Measurements from ENCODE around the gene PPARG. TPM values are rescaled to one million over a fixed set of nuclear protein-coding genes. Genes with fewer than 3 reads are reported as not detected.

The PPARG gene
- total and polyA plus RNA-seq, 2 of the 13 experiments (the other 11 are each of a cell fraction or from before 2014, with no cell fraction given): 13.9 to 58.3 TPM

DNA sequence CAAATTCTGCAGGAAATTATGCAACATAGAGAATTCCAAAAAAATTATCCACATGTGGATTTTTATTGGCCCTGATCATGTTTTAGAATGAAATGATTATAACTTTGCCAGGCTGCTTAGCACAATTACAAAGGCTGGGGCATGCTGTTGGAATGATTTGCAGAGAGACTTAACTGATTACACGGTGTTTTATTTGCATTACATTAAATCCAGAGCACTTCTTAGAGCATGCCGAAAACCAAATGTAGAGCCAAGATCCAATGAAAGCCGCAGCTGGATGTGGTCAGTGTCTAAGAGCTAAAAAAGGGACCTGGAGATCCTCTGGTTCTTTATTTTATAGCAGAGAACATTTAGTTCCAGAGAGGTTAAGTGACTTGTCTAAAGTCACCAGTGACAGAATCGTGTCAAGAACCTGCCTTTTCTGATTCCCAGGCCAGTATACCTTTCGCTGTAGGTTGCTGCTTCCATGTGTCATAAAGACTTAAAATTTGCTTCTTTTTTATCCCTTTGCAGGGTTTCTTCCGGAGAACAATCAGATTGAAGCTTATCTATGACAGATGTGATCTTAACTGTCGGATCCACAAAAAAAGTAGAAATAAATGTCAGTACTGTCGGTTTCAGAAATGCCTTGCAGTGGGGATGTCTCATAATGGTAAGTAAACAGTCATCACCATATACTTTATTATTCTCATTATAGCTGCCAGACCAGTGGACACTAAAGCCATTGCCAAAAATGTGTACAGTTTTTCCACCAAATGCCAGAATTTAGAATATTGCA is 103.4 kb downstream of the PPARG start:
- Histone ChIP-seq H2AFZ (ENCODE audit: low read length) (no peak overlapping the region), H3K36me3 (replicated peaks in 1 of 2; ENCODE audit: control insufficient read depth in 1 of 2, insufficient read depth in 2 of 2, low read length in 2 of 2) (peaks cover 1 to 14% of the 10 kb centered on the region in 2 experiments), H3K27me3 (ENCODE audit: control insufficient read depth in 1 of 2, insufficient read depth in 2 of 2, low read length in 2 of 2) (no peaks in the 10 kb centered on the region), H3K27ac (ENCODE audit: extremely low read length, insufficient read depth, low read length) (no peak overlapping the region), H3K4me2 (ENCODE audit: low read depth, low read length) (no peak overlapping the region), H3K9ac (ENCODE audit: insufficient read depth, low read depth, low read length) (no peak overlapping the region), H3K9me3 (ENCODE audit: low read length) (no peaks in the 10 kb centered on the region), H3K4me3 (replicated peaks in 1 of 3; ENCODE audit: insufficient read depth in 1 of 3, low read depth in 2 of 3, low read length in 3 of 3) (no peak overlapping the region), H3K4me1 (ENCODE audit: insufficient read depth, low read length) (no peaks in the 10 kb centered on the region), H3K79me2 (ENCODE audit: insufficient read depth, low read length) (no peaks in the 10 kb centered on the region), H4K20me1 (ENCODE audit: insufficient read depth, low read length) (no peaks in the 10 kb centered on the region)
- FAIRE-seq (no peak), DNase-seq (ENCODE audit: low spot score) (no peak), ATAC-seq (no peak)
- CTCF ChIA-PET (ENCODE audit: low intra/inter-chr PET ratio, low total read pairs): no interaction called here
- intact Hi-C loops (cut with micrococcal nuclease; ENCODE audit: unreplicated experiment) (no loop called here), in situ Hi-C loops (cut with HindIII; ENCODE audit: extremely low pct_ligation_motif_present, low pct_unique_long_range_greater_than_20kb) (no loop called here)
- POLR2A ChIA-PET: no interaction called here
- TF ChIP-seq FOXA3 (CRISPR knock-in tag; IDR thresholded peaks at IDR 0.05) (no peak), ZNF232 (CRISPR knock-in tag; IDR thresholded peaks at IDR 0.05; ENCODE audit: borderline replicate concordance) (no peak), JUN (CRISPR knock-in tag; IDR thresholded peaks at IDR 0.05) (no peak), DMAP1 (CRISPR knock-in tag; IDR thresholded peaks at IDR 0.05) (no peak), ZNF329 (CRISPR knock-in tag; IDR thresholded peaks at IDR 0.05; ENCODE audit: low read depth) (no peak), ZIK1 (CRISPR knock-in tag; IDR thresholded peaks at IDR 0.05; ENCODE audit: borderline replicate concordance, low read depth) (no peak), ZNF430 (CRISPR knock-in tag; IDR thresholded peaks at IDR 0.05) (no peak), ATF1 (CRISPR knock-in tag; IDR thresholded peaks at IDR 0.05) (no peak), TAF15 (IDR thresholded peaks at IDR 0.05; ENCODE audit: low read depth, low read length, poor library complexity, severe bottlenecking) (no peak), ZFP37 (CRISPR knock-in tag; IDR thresholded peaks at IDR 0.05; ENCODE audit: borderline replicate concordance) (no peak), RBFOX2 (IDR thresholded peaks at IDR 0.05; ENCODE audit: low read depth, low read length) (no peak)
- TF ChIP-seq, protein P1, sequence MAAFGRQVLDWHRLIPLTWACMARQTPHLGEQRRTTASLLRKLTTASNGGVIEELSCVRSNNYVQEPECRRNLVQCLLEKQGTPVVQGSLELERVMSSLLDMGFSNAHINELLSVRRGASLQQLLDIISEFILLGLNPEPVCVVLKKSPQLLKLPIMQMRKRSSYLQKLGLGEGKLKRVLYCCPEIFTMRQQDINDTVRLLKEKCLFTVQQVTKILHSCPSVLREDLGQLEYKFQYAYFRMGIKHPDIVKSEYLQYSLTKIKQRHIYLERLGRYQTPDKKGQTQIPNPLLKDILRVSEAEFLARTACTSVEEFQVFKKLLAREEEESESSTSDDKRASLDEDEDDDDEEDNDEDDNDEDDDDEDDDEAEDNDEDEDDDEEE (CRISPR knock-in tag; IDR thresholded peaks at IDR 0.05): no peak
- TF ChIP-seq, protein P2, sequence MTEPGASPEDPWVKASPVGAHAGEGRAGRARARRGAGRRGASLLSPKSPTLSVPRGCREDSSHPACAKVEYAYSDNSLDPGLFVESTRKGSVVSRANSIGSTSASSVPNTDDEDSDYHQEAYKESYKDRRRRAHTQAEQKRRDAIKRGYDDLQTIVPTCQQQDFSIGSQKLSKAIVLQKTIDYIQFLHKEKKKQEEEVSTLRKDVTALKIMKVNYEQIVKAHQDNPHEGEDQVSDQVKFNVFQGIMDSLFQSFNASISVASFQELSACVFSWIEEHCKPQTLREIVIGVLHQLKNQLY (CRISPR knock-in tag; IDR thresholded peaks at IDR 0.05): no peak
- TF ChIP-seq, protein P3, sequence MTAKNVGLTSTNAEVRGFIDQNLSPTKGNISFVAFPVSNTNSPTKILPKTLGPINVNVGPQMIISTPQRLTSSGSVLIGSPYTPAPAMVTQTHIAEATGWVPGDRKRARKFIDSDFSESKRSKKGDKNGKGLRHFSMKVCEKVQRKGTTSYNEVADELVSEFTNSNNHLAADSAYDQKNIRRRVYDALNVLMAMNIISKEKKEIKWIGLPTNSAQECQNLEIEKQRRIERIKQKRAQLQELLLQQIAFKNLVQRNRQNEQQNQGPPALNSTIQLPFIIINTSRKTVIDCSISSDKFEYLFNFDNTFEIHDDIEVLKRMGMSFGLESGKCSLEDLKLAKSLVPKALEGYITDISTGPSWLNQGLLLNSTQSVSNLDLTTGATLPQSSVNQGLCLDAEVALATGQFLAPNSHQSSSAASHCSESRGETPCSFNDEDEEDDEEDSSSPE (CRISPR knock-in tag; IDR thresholded peaks at IDR 0.05): no peak
- TF ChIP-seq, protein P4, sequence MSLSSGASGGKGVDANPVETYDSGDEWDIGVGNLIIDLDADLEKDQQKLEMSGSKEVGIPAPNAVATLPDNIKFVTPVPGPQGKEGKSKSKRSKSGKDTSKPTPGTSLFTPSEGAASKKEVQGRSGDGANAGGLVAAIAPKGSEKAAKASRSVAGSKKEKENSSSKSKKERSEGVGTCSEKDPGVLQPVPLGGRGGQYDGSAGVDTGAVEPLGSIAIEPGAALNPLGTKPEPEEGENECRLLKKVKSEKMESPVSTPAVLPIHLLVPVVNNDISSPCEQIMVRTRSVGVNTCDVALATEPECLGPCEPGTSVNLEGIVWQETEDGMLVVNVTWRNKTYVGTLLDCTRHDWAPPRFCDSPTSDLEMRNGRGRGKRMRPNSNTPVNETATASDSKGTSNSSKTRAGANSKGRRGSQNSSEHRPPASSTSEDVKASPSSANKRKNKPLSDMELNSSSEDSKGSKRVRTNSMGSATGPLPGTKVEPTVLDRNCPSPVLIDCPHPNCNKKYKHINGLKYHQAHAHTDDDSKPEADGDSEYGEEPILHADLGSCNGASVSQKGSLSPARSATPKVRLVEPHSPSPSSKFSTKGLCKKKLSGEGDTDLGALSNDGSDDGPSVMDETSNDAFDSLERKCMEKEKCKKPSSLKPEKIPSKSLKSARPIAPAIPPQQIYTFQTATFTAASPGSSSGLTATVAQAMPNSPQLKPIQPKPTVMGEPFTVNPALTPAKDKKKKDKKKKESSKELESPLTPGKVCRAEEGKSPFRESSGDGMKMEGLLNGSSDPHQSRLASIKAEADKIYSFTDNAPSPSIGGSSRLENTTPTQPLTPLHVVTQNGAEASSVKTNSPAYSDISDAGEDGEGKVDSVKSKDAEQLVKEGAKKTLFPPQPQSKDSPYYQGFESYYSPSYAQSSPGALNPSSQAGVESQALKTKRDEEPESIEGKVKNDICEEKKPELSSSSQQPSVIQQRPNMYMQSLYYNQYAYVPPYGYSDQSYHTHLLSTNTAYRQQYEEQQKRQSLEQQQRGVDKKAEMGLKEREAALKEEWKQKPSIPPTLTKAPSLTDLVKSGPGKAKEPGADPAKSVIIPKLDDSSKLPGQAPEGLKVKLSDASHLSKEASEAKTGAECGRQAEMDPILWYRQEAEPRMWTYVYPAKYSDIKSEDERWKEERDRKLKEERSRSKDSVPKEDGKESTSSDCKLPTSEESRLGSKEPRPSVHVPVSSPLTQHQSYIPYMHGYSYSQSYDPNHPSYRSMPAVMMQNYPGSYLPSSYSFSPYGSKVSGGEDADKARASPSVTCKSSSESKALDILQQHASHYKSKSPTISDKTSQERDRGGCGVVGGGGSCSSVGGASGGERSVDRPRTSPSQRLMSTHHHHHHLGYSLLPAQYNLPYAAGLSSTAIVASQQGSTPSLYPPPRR (CRISPR knock-in tag; IDR thresholded peaks at IDR 0.05; ENCODE audit: borderline replicate concordance): no peak
- no TSS peak for BruUV-seq (replicated peaks)
- WGBS (ENCODE audit: low lambda C conversion rate): 96% methylated on average over 8 of the region's 8 CpGs

Measured in HepG2 (cell line).